Erythroblast (primary cell): ENCODE measurements around the gene CLIC4.

ENCODE experiments used
- GATA1 ChIP-seq: IDR thresholded peaks from 2 replicates; pipeline ENCODE4 v1.6.1; 2011; ENCODE audit warnings: low read depth, mild to moderate bottlenecking, control low read depth, low read length, moderate library complexity
- POLR2A ChIP-seq: IDR thresholded peaks from 2 replicates; pipeline ENCODE4 v1.6.1; 2011; ENCODE audit warnings: mild to moderate bottlenecking, low read length

GRCh38 chr1:24868016-24868875 lies 123.0 kb downstream of the CLIC4 start:
- no peak for TF ChIP-seq POLR2A
- TF ChIP-seq GATA1 = no peak
